GM12865 (cell line): ENCODE results near the gene COG2.

Experiments used
- DNase-seq: peaks from one replicate; pipeline ENCODE4 v3.0.0; 2010; ENCODE audit warnings: low read depth
- H3K4me3 ChIP-seq: 2 replicates; pipeline ENCODE4 v1.5.1; 2011; ENCODE audit warnings: mild to moderate bottlenecking, low read depth, low read length, control low read depth
- CTCF ChIP-seq: IDR thresholded peaks from 2 replicates; pipeline ENCODE4 v1.5.1; 2011; ENCODE audit warnings: low read length, control low read depth, low read depth, inconsistent platforms; ENCODE audit not compliant: insufficient read depth; ENCODE audit errors: missing control alignments

The COG2 gene

GRCh38 chr1:230642263-230642959 lies at the start of gene COG2:
Gene COG2, plus strand, starts transcription at chr1:230642481. Its CDS starts 126 bp downstream, at chr1:230642607.
- DNase-seq = peak; percentile 97
- H3K4me3 ChIP-seq = peak within 1 kb of the TSS; percentile 88
- TF ChIP-seq CTCF = peak; percentile 98

- no peak for TF ChIP-seq CTCF
- no peak for DNase-seq
- H3K4me3 ChIP-seq = no peak overlapping the region
Measured at GRCh38 chr1:230592848-230593414, 49.4 kb upstream of the COG2 start.

GRCh38 chr1:230594214-230594773 lies 48.0 kb upstream of the COG2 start:
- no peak for DNase-seq
- TF ChIP-seq CTCF = no peak
- no peak overlapping the region for H3K4me3 ChIP-seq

- no peak overlapping the region for H3K4me3 ChIP-seq
- no peak for TF ChIP-seq CTCF
- no peak for DNase-seq
Measured at GRCh38 chr1:230595181-230595580, 47.1 kb upstream of the COG2 start.

GRCh38 chr1:230596306-230596705 lies 46.0 kb upstream of the COG2 start:
- no peak for DNase-seq
- TF ChIP-seq CTCF = no peak
- H3K4me3 ChIP-seq = no peak overlapping the region

- TF ChIP-seq CTCF = no peak
- DNase-seq = no peak
- H3K4me3 ChIP-seq = no peak overlapping the region
Measured at GRCh38 chr1:230598745-230599144, 43.5 kb upstream of the COG2 start.
